K562 (cell line): ENCODE measurements around the gene TMCC2. TPM values are rescaled to one million over a fixed set of nuclear protein-coding genes. Genes with fewer than 3 reads are reported as not detected.
"Not testable (repeated sequence)": the region's sequence is repeated elsewhere in the genome, so short reads cannot be mapped to it uniquely, and the experiment has no call there.

ENCODE experiments used
- ATAC-seq: fragments of 200-7000 bp; cut with Tn5 transposase; 3 replicates; pipeline ENCODE4 v1.9.1; 2020; ENCODE audit warnings: moderate library complexity
- BruUV-seq: library from RNA; stranded (reverse); fragments of 400-500 nt; replicated peaks from 2 replicates; lab custom pipeline; 2021; lab: Mats Ljungman, UMichigan
- CTCF ChIA-PET: fragments of 300-600 bp; formaldehyde crosslinking; extraction: SDS; loops from one replicate; lab custom pipeline; 2021; ENCODE audit warnings: low intra/inter-chr PET ratio; lab: Yijun Ruan, JAX
- POLR2A ChIA-PET: fragments of 300-600, 350-650 bp; sonication (Branson Sonifier 250); formaldehyde crosslinking; extraction: SDS; loops from one replicate; lab custom pipeline; 2021; ENCODE audit warnings: antibody characterized with exemption, inconsistent platforms; lab: Yijun Ruan, JAX
- DNase-seq, 4 experiments: peaks; one replicate each; pipeline versions ENCODE4 v3.0.0 to v3.0.0-alpha.2; 2011 to 2018; ENCODE audit warnings: low spot score in 3 of 4, mixed read lengths in 3 of 4; ENCODE audit errors: extremely low read depth in 1 of 4
- FAIRE-seq: peaks from 2 replicates; lab custom pipeline; 2011; peaks lifted over from hg19 to GRCh38; lab: Jason Lieb, UNC
- H2AFZ ChIP-seq: 2 replicates; pipeline ENCODE4 v1.6.0; 2011; ENCODE audit warnings: low read depth, low read length, control low read depth, inconsistent platforms
- H3K27ac ChIP-seq: fragments of 200-600 bp; 3 replicates; pipeline ENCODE4 v1.8.0; 2011; ENCODE audit warnings: low read depth, mild to moderate bottlenecking, control low read depth, inconsistent platforms, low read length, moderate library complexity, mixed read lengths; ENCODE audit errors: extremely low read depth
- H3K27me3 ChIP-seq, 2 experiments: fragments of 300-600 bp in 1 of 2; 2 replicates in 1 of 2; 3 replicates in 1 of 2; pipeline versions ENCODE4 v1.6.0 to v1.8.0; 2011; ENCODE audit warnings: inconsistent platforms in 2 of 2, low read length in 2 of 2, mild to moderate bottlenecking in 1 of 2, mixed read lengths in 1 of 2, moderate library complexity in 1 of 2; ENCODE audit not compliant: control insufficient read depth in 2 of 2, insufficient read depth in 2 of 2
- H3K36me3 ChIP-seq: fragments of 300-600 bp; 3 replicates; pipeline ENCODE4 v1.8.0; 2011; ENCODE audit warnings: mild to moderate bottlenecking, low read length, inconsistent platforms; ENCODE audit not compliant: control insufficient read depth, insufficient read depth
- H3K4me1 ChIP-seq, 2 experiments: fragments of 200-600 bp in 1 of 2; replicated peaks in 1 of 2; 2 replicates in 1 of 2; 3 replicates in 1 of 2; pipeline versions ENCODE4 v1.5.1 to v1.8.0; 2011; ENCODE audit warnings: inconsistent platforms in 2 of 2, low read length in 2 of 2, mild to moderate bottlenecking in 1 of 2, mixed read lengths in 1 of 2, moderate library complexity in 1 of 2; ENCODE audit not compliant: control insufficient read depth in 2 of 2, insufficient read depth in 2 of 2
- H3K4me2 ChIP-seq: 2 replicates; pipeline ENCODE4 v1.6.1; 2011; ENCODE audit warnings: low read length, control low read depth, inconsistent platforms, mixed read lengths; ENCODE audit not compliant: insufficient read depth
- H3K4me3 ChIP-seq: fragments of 200-600 bp; sonication (generic), shearing (Covaris generic); 2 replicates; pipeline ENCODE4 v1.5.1; 2016; ENCODE audit warnings: control low read depth, inconsistent platforms
- H3K79me2 ChIP-seq: fragments of 200-600 bp; 3 replicates; pipeline ENCODE4 v1.8.0; 2011; ENCODE audit warnings: low read length, inconsistent platforms; ENCODE audit not compliant: control insufficient read depth, insufficient read depth
- H3K9ac ChIP-seq, 2 experiments: 2 replicates each; pipeline versions ENCODE4 v1.6.0 to v1.6.1; 2011; ENCODE audit warnings: low read depth in 2 of 2, low read length in 2 of 2, control low read depth in 1 of 2, inconsistent platforms in 1 of 2, mild to moderate bottlenecking in 1 of 2, mixed read lengths in 1 of 2; ENCODE audit not compliant: insufficient read depth in 1 of 2
- H3K9me1 ChIP-seq: one replicate; pipeline ENCODE4 v1.6.0; 2011; ENCODE audit warnings: inconsistent platforms, mild to moderate bottlenecking, low read length, moderate library complexity; ENCODE audit not compliant: control insufficient read depth, insufficient read depth
- H3K9me3 ChIP-seq: replicated peaks from 2 replicates; pipeline ENCODE4 v1.5.1; 2011; ENCODE audit warnings: low read depth, low read length, inconsistent platforms; ENCODE audit not compliant: control insufficient read depth, insufficient read depth
- H4K20me1 ChIP-seq: replicated peaks from 2 replicates; pipeline ENCODE4 v1.6.1; 2011; ENCODE audit warnings: low read length, inconsistent platforms, mixed read lengths; ENCODE audit not compliant: control insufficient read depth, insufficient read depth
- NCOA4 ChIP-seq: fragments of 450-650 bp; IDR thresholded peaks from 2 replicates; pipeline ENCODE4 v1.6.1; 2018; ENCODE audit warnings: mild to moderate bottlenecking; ENCODE audit not compliant: partially characterized antibody
- PREB ChIP-seq: sonication (generic); formaldehyde crosslinking; IDR thresholded peaks from 2 replicates; pipeline ENCODE4 v1.8.1; 2023; ENCODE audit warnings: mild to moderate bottlenecking, missing genetic modification reagents
- PRMT5 ChIP-seq: sonication (generic); formaldehyde crosslinking; IDR thresholded peaks from 2 replicates; pipeline ENCODE4 v1.5.0; 2020; ENCODE audit warnings: missing genetic modification reagents
- ZNF589 ChIP-seq: fragments of 200-800 bp; sonication (Bioruptor generic); IDR thresholded peaks from 2 replicates; pipeline ENCODE4 v1.6.1; 2016; ENCODE audit warnings: low read depth, missing genetic modification characterization, missing compliant biosample characterization
- WGBS: fragments of 100-300 bp; shearing (Covaris generic); methylation state at CpG from one replicate; pipeline ENCODE4 v1.1.6; 2016; ENCODE audit warnings: low coverage, mixed read lengths; ENCODE audit not compliant: insufficient coverage; ENCODE audit errors: missing lambda C conversion rate; 5-methylcytosine and 5-hydroxymethylcytosine counted together
- in situ Hi-C: fragments of 300-500 bp; cut with MboI; formaldehyde crosslinking; loops from 4 replicates; pipeline ENCODE4 v1.15.0; 2018; ENCODE audit warnings: inconsistent platforms, mixed read lengths
- intact Hi-C: fragments of 100-400 bp; cut with micrococcal nuclease; formaldehyde crosslinking; loops from 2 replicates; pipeline ENCODE4 v1.14.2; 2022
- polyA plus RNA-seq, 8 experiments: library from polyadenylated mRNA; depleted of rRNA in 4 of 8; stranded (reverse) in 5 of 8; unstranded in 3 of 8; fragments of >200 nt; fragmentation: Nextera tagmentation in 2 of 8; fragmentation: Illumina TruSeq in 1 of 8; extraction: Ambion mirVana in 2 of 8; extraction: Trizol in 1 of 8; gene quantifications; 2 replicates each; pipeline versions ENCODE4 v1.2.1 to v1.2.3, GENCODE V29; 2011 to 2014; ENCODE audit warnings: inconsistent platforms in 1 of 8, missing spikeins in 1 of 8
- total RNA-seq, 7 experiments: library from RNA; depleted of rRNA in 6 of 7; stranded (reverse); fragments of >200 nt in 6 of 7; fragmentation: Illumina TruSeq in 2 of 7; extraction: Trizol in 2 of 7; gene quantifications; 2 replicates each; pipeline versions ENCODE4 v1.2.1 to v1.2.3, GENCODE V29; 2011 to 2021; ENCODE audit warnings: low replicate concordance in 1 of 7

Gene TMCC2
- total and polyA plus RNA-seq, 9 of the 15 experiments (the other 6 are each of a cell fraction or from before 2014, with no cell fraction given), result 0.06 to 1.8 (median 0.98) TPM

GRCh38 chr1:205179842-205180241, 47.9 kb upstream of the TMCC2 start:
- H3K79me2 ChIP-seq, result no peaks in the 10 kb centered on the region; the same call in 2 of the 3 replicates

GRCh38 chr1:205180331-205180730, 47.4 kb upstream of the TMCC2 start:
- H4K20me1 ChIP-seq, H3K9ac ChIP-seq, H3K27ac ChIP-seq, H3K9me1 ChIP-seq, BruUV-seq, ATAC-seq, H3K4me2 ChIP-seq, FAIRE-seq, H3K9me3 ChIP-seq, H3K79me2 ChIP-seq, intact Hi-C loops, H3K36me3 ChIP-seq, DNase-seq, CTCF ChIA-PET, H3K27me3 ChIP-seq, in situ Hi-C loops, H3K4me3 ChIP-seq, H2AFZ ChIP-seq, POLR2A ChIA-PET: not testable (repeated sequence)
- 96% methylated on average over 7 of the region's 7 CpGs for WGBS
- H3K4me1 ChIP-seq, result peaks cover under 1 to 10% of the 10 kb centered on the region in 2 experiments; a peak in 4 of 5 replicates

More at GRCh38 chr1:205179842-205180241, 47.9 kb upstream of the TMCC2 start:
- H3K9me1 ChIP-seq, result no peaks in the 10 kb centered on the region
- H3K4me2 ChIP-seq, result no peak overlapping the region
- no peak overlapping the region for H3K9ac ChIP-seq
- ChIA-PET POLR2A (interaction anchor here (1.1 kb wide), 1 partner anchor 21 kb away, joined by 3 read pairs; no protein-coding TSS in a partner anchor), CTCF (no interaction called here)
- FAIRE-seq (no peak), DNase-seq (no peak), ATAC-seq (no peak)
- no peak for TF ChIP-seq PREB (CRISPR knock-in tag)
- no peak for TF ChIP-seq PRMT5 (CRISPR knock-in tag)
- TF ChIP-seq NCOA4, result no peak
- no peak for TF ChIP-seq ZNF589
- H3K4me3 ChIP-seq, result no peak overlapping the region
- in situ Hi-C loops, result no loop called here
- WGBS, result 78% methylated on average over 2 of the region's 2 CpGs
- H3K36me3 ChIP-seq, result peaks cover 7% of the 10 kb centered on the region; the same call in 1 of the 3 replicates
- no peaks in the 10 kb centered on the region for H3K27me3 ChIP-seq
- no peak overlapping the region for H2AFZ ChIP-seq
- peaks cover 6 to 13% of the 10 kb centered on the region in 2 experiments; a peak in 4 of 5 replicates for H3K4me1 ChIP-seq
- 0 out of 2 replicates have a peak, but pooled peaks cover 5% of the 10 kb centered on the region for H4K20me1 ChIP-seq
- H3K27ac ChIP-seq, result no peak overlapping the region
- H3K9me3 ChIP-seq, result no peaks in the 10 kb centered on the region
- intact Hi-C loops, result no loop called here
- no TSS peak for BruUV-seq
